ENCODE data around the gene CLDND2.

The CLDND2 gene

DNA sequence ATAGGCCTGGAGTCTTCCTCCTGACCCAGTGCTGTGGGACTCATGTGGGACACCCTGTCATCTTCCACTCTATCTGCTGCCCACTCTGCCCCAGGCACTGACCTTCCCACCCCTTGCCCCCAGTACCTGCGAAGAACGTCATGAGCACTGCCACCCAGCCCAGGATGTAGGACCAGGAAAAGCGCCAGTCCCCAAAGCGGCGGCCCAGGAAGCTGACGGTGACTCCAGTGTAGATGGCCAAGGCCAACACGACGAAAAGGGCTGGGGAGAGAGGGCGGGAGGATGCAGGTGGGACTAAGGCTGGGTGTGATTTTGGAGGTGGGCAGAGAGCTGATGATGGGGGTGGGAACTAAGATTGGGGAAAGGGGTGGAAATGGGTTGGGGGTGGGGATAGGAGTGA is 11.6 kb upstream of the CLDND2 start:
- DNase-seq = no peak

DNA sequence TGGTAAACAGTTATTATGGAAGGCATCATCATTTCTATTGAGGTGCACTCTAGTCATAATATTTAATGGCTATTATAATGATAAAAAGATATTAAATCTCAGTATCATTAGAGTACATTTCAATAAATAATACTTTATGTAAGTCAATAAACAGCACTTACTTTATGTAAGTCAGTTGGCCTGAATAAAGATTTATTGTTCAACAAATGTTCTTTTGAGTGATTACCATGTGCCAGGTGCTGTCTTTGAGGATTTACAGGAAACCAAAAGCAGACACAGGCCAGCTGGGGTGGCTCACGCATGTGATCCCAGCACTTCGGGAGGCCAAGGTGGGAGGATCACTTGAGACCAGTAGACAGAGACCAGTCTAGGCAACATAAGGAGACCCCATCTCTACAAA is 8.6 kb upstream of the CLDND2 start:
- DNase-seq = no peak

DNA sequence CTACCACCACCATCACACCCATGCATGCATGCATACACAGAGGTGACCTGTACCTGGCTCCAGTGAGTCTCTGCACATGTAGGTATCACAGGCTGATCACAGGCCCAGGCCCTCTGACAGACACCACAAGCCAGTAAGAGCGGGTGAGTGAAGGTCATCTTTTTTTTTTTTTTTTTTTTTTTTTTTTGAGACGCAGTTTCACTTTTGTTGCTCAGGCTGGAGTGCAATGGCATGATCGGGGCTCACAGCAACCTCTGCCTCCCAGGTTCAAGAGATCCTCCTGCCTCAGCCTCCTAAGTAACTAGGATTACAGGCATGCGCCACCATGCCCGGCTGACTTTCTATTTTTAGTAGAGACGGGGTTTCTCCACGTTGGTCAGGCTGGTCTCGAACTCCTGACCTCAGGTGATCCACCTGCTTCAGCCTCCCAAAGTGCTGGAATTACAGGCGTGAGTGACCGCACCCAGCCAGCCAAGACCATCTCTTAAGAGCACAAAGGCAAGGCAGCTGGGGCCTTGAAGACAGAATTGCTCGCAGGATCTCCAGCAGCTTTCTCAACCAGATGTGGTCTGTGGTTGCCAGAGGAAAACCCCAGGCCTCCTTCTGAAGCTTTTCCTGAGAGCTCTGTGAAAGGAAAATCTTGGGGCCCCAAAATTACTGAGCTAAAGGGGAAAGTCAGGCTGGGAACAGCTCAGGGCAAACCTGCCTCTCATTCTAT is 6.9 kb upstream of the CLDND2 start:
- DNase-seq = peak; percentile 38

DNA sequence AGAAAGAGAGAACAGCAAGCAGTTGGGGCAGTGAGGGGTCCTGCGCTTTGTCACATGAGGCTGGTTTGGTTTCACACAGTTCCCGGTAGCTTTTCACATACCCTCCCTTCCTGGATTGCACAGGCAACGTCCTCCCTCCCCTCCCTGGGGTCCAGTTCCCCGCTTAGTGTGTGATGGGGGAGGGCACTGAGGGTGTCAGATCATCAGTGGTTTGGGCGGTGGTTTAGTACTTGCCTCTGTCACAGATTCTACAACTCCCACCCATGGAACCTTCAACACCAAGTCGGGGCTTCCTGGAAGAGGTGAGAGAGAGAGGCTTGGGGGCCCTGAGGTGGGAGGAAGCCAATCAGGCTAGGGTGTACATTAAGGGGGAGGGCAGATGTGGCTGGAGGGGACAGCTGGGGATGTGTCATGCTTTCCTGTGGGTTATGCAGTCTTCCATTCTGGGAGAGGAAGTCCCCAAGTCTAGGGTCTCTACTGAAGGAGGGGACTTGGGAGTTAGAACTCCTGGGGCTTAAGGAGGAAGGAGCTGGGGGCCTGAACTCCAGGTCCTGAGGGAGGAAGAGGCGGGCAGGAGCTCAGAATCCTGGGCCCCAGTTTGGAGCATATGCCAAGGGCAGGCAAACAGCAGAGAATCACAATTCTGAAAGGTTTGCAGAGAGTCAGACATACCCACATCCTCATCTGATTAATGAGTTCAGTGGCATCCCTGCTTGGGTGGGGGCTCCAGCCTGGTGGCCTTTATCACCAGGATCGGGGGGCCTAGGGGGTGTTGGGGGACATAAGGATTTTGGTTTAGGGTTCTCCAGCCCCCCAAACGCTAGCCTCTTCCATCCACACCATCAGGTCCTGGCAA is 4.1 kb upstream of the CLDND2 start, which contains the start of gene NKG7:
Gene NKG7 (minus strand): TSS at position 6 of the 856 bp plus-strand sequence. CDS start 119 bp downstream, outside the sequence.
- DNase-seq = peak; percentile 82

DNA sequence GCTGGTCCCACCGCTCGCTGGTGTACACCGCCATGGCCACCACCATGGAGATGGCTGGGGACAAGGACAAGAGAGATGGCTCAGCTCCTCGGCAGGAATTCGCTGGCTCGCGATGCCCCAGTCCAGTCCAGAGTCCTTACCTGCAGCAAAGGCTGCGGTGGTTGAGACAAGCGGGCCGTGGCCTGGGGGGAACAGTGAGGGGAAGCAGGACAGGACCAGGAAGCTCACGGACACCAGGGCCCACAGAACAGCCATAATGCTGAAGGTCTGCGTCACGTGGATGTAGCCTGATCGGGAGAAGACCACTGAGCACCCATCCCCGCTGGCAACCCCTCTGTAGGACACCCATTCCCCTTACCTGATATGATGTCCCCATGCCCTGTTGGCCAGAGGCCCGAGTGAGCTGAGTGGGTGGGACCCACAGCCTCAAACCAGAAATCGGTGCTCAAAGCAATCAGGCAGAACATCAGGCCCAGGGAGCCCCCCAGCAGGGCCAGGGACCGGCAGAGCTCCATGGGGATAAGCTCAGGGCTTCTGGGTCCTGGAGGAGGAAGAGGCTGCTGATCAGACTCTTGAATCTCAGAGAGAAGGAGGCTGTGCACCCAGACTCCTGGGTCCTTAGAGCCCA is 3.3 kb upstream of the CLDND2 start:
- no peak for DNase-seq

DNA sequence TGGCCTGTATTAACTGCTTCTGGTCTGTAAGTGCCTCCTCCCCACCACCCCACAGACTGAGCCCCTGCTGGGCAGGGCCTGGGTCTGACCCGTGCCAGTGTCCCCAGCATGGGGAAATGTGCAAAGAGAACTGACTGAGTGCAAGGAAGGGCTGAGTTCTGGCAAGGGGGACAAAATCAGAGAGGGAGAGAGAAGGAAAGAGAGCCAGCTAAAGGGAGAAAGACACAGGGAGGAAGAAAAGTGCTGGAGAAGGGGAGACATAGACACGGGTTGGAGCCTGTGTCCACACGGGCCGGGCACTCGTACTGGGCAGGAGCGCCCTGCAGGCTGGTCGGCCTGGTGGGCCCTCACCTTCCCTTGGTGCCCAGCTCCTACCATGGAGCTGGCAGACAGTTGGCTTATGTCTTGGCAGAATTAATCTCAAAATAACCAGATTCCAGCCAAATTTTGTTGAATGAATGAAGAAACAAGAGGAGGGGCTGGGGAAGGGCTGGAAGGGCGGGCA is 2.4 kb upstream of the CLDND2 start:
- no peak for DNase-seq

DNA sequence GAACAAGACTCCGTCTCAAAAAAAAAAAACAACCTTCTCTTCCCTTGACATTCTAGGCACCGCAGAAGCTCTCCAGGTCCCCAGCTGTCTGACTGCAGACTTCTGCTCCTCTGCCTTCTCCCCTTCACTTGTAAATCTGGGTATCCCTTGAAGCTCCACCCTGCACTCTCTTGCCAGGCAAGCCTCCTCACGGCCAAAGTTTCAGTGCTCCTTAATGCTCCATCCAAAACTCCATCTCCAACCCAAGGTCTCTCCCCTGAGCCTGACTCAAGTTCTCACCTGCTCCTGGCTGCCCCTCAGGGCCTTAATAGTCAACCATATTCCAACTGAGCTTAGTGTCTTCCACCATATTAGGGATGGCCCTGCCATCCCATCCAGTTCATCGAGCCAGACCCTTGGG is 1.4 kb upstream of the CLDND2 start:
- DNase-seq = no peak

DNA sequence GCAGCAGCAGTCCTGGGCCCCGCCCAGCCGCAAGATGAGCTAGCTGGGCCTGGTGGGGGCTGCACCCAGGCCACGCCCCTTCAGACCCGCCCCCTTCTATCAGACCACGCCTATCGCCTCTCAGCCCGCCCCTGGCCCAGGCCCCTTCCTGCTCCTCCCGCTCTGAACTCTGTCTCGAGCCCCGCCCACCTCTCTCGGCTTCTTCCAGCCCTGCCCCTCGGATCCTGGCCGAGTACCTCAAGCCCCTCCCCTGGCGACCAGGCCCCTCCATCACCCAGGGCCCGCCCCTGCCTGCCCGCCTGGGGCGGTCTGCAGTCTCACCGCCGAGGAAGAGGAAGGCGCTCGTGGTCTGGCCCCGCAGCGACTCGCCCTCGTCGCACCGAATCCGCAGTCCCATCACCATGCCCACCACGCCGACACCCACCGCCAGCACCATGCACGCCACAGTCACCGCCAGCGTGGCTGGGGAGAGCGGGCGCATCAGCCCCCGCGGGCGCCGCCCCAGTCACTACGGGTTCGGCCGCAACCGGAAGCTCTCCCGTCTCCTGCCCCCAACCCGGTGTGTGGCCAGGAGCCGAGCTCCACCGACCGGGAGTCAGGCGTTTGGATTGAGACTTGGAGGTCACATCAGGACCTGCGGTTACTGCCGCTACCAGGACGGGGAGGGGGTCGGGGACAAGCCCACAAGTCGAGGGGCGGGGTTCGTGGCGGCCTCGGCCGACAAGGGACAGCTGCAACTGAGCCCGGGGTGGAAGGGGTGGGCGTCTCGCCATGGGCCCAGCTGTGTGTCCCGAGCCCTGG is 1.0 kb downstream of the CLDND2 start:
- peak; percentile 96 for DNase-seq

DNA sequence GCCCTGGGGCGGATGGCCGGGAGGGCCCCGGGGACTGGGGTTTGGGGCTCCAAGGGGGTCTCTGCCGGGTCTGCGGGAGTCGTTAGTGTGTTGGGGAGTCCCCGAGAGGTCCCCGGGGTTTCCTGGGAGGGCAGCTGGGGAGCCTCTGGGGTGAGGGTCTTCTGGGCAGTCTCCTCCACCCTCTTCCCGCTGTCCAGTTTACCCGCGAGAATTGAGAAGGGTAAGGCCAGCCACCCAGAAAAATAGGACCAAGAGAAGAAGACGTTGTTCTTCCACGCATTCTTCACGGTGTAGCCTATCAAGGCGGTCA is 1.6 kb downstream of the CLDND2 start:
- no peak for DNase-seq

DNA sequence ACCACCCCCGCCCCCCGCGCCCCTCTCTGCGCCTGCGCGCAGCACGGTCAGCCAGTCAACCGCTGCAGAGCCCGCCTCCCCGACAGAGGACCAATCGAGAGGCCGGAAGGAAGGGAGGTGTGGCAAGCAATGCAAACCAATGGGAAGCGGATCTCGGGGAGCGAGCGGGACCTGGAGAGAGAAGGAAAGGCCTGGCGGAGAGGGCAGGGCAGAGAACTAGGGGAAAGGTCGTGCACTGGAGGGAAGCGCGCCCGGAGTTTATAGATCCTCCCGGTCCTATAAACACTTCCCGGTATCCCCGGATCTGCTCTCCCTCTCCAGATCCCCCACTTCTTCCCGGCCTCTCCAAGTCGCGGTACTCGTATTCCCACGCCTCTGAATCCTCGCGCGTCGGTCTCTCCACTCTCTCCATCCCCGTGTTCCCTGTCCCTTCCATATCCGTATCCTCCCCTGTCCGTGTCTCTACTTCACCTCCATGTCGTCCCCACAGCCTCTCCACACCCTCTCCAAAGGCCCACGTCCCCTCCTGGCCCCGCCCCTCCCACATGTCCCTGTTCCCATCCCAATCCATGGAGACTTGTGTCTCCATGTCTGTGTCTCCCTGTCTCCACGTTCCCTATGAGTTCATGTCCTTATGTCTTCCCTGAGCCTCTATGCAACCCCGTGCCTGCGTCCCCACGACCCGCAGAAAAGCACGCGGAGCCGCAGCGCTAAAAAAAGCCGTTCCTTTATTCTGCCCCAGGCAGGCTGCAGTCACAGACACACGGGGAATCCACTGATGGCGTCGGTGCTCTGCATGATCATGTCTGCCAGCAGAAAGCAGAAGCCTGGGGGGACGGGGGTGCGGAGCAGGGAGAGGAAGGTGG is 2.2 kb downstream of the CLDND2 start:
- DNase-seq = peak; percentile 94

DNA sequence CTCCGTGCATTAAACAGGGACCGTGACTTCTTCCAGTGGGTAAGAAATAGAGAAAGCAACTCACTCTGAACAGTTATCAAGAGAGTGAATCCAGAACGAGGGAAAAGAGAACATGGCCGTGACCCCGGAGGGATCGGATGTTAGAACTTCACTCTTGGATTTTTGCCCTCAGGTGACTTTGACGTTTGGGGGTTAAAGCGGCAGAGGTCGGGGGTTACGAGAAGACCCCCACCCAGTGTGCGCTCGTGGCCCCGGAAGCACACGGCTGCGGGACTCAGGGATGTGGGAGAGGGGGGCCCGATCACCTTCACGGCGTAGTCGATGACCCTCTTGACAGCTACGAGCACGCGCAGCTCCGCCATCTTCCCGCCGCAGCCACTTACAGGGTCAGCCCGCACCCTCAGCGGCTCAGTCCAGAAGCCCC is 2.8 kb downstream of the CLDND2 start, which contains the start of gene ETFB:
Gene ETFB (minus strand): TSS at position 424 of the 424 bp plus-strand sequence. CDS start 62 bp downstream, at position 362.
- DNase-seq = no peak

DNA sequence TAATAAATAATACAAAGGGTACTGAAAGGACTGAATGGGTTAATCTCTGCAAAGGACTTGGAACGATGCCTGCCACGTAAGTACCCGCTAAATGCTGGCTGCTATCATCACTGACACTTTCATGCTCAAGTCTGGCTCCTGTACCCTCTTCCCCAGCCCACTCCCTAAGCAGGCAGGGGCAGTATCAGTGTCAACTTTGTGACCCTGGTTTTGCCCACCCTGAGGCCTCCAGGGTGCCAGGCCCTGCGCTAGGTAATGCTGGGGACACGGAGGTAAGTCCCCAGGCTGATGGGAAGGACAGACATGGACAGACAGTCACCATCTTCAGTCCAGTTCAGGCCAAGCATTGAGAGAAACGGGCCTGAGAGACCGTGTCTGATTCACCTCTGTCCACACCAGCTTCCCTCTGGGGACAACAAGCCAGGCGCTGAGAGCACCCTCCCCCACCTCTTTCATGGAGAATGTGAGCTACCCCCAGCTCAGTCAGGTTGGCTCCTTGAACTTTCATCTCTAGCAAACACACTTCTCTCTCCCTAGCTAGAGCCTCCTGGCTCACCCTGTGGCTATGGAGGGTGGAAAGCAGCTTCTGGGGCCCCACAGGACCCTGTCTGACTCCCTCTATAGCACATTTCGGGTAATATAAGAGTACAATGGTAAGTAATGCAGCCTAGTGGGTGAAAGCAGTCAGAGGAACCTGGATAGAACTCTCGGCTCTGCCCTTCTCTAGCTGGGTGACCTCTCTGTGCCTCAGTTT is 3.4 kb downstream of the CLDND2 start:
- peak; percentile 21 for DNase-seq

DNA sequence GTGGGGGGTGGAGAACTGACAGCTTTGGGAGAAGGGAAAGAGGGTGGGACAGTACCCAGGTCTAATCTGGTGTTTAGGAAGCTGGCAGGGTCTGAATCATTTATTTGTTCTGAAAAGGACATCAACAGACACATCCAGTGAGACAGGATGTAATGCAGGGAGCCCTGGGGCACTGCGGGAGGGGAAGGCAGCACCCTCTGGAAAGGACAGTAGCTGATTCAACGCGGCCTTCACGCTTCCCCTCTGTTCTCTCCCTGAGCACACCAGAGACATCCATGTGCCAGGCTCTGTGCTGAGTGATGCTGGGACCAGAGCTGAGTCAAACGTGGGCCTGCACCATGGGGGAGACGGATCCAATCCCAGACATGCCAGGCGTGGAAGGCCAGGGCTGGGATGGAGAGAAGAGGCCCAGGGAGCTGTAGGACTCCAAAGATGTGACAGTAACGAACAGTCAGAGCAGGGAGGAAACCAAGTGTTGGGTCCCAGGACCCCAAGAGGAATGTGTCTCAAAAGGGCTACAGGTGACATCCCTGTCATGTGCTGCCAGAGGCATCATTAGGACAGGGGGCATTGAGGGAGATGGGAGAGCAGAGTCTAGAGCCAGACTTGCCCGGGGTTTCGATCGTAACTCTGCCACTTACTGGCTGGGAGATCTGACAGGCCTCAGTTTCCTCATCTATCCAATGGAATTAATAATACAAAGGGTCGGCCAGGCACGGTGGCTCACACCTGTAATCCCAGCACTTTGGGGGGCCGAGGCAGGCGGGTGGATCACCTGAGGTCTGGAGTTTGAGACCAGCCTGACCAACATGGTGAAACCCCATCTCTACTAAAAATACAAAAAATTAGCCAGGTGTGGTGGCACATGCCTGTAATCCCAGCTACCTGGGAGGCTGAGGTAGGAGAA is 4.3 kb downstream of the CLDND2 start:
- DNase-seq = no peak

DNA sequence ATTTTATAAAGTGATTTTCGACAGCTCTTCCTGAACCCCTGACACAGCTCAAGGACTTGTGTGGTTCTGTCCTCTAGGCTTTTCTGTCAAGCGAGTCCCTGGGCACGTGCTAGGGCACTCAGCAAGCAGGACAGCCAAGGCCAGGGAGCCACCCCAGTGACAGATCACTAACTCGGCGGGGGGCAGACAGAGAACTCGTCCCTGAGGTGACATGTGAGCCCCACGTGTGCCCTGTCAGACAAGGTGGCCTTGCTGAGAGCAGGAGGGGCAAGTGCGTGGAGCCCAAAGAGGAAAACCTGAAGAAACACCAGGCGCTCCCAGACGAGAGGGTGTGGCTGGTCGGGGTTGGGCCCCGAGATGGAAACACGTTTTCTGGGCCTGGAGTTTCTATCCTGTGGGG is 7.6 kb downstream of the CLDND2 start:
- DNase-seq = no peak

DNA sequence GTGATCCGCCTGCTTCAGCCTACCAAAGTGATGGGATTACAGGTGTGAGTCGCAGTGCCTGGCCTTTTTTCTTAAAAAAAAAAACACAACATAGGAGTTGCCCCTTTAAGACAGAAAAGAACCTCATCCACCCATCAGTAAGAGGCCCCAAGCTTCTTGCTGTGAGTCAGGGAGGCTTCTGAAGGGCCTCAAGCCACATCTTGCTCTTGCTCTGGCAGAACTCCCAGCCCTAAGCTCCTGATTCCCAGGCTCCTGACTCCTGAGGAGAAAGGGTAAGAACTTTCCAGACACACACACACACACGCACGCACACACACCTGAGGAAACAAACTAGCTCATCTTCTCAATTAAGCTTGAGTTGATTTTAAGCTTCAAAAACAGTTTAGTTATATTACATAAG is 9.5 kb downstream of the CLDND2 start:
- DNase-seq = no peak

DNA sequence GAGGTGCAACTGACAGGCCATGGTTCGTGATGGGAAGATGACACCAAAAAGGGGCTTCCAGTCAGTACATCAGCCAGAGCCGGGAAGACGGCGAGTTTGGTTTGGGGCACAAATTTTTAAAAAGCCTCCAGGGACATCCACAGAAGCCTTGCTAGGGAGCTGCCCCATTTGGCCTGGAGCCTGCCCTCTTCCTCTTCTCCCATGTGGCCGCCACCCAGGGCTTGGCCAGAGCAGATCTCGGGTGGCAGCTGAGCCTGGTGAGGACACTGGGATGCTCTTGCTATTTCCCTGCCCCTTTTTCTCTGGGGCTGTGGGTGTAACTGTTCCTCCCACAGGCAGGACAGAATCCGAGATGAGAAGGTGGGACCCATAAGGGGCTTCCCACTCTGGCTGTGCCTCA is 10.9 kb downstream of the CLDND2 start:
- no peak for DNase-seq

DNA sequence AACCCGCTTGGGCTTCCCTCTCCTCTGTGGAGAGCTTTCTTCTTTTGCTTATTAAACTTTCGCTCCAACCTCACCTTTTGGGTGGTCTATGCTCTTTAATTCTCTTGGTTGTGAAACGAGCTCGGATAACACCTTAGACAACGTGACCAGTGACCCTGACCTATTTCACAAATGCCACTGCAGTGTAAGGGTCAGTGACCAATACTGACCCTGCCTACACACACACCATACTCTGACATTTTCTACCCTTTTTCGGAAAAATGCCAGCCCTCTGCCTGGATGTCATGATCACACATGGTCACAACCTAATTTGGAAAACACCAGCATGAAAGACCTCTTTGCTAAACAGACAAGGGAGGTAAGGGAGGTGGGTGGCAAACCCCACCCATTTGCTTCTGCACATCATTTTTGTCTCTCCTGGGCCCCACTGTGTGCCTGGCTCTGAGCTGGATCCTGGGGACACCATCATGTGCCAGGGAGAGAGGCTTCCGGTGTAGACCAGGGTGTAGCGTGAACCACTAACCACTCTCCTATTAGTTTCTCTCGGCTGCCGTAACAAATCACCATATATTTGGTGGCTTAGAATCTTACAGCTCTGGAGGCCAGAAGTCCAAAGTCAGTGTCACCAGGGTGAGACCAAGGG is 12.5 kb downstream of the CLDND2 start:
- DNase-seq = no peak

DNA sequence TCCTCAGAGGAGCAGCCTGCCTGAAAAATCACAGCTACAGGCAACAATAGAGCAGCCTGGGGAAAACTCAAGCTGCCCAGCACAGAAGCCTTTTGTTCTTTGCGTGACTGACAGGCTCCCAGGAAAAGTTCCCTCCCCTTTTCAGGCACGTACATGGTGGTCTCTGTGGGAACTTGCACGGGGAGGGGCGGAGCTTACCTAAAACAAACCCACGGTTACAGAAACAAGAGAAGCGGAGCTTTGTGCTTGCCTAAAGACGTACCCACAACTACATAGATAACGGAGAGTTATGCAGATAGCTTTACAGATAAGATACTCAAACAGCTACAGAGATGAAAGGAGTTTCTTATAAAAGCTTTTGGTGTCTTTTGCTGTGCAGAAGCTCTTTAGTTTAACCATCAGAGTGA is 14.1 kb downstream of the CLDND2 start:
- no peak for DNase-seq

DNA sequence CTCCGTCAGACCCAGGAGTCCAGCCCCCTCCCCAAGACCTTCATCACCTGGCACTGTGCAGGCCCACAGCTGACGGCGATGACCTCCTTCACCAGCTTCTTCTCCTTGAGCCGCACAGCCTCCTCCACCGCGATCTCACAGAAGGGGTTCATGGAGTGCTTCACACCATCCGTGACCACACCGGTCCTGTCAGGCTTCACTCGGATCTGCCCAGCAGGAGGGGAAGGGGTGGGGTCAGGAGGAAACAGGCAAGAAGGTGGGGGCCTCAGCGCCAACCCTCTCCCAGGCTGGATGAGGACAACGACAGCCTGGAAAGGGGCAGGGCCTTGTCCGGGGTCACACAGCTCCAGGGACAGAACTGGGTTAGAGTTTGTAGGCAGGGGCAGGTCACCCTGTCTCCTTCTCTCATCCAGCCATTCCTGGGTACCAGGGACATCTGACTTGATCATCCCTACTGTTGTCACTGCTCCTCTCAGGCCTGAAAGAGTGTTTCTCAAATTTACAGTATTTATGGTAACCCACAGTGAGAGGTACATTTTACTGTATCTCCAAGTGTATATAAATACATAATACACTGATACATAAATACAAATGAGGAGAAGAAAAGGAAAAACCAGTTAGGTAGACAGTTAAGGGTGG is 14.6 kb downstream of the CLDND2 start:
- no peak for DNase-seq

Data from activated naive CD4-positive, alpha-beta T cell treated with Interleukin-2 at 50 U/mL for 16 hours (primary cell).